ENCODE measurements around the gene RAB39B.
"Not testable (repeated sequence)": the region's sequence is repeated elsewhere in the genome, so short reads cannot be mapped to it uniquely, and the experiment has no call there.

RAB39B gene, protein sequence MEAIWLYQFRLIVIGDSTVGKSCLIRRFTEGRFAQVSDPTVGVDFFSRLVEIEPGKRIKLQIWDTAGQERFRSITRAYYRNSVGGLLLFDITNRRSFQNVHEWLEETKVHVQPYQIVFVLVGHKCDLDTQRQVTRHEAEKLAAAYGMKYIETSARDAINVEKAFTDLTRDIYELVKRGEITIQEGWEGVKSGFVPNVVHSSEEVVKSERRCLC

DNA sequence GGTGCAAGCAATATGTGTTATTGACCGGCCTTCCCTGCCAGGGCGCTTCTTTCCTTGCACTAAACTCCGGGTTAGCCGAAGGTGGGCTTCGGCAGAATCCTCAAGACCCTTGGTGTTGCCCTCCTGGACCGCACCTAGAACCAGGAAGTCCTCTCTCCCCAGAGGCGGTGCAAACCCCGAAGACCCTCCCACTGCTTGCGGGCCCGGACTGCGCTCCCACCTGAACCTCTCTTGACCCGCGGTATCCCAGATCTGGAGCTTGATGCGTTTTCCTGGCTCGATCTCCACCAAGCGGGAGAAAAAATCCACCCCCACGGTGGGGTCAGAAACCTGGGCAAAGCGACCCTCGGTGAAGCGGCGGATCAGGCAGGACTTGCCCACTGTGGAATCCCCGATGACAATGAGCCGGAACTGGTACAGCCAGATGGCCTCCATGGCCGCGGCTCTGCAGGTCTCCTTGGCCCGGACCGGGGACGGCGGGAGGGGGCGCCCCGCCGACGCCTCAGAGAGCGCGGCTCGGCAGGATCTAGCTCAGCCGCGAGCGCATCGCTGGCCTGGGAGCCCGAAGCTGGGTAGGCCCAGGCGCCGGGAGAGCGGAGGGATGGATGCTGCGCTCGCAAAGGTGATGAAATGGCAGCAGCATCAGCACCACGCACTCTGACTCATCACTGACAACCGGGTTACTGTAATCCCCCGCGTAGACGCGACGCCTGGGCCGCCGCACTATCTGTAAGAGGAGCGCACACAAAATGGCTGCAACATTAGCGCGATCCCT is at the start of gene RAB39B:
Gene RAB39B (minus strand): TSS at position 638 of the 775 bp plus-strand sequence. CDS start 203 bp downstream, at position 435.
- Histone ChIP-seq H3K27ac (ENCODE audit: low read depth in 2 of 2, low read length in 2 of 2) (peak within 1 kb of the TSS in 1 of 2 donors; percentile 41), H3K9ac (ENCODE audit: low read depth in 1 of 2, low read length in 2 of 2) (no peak within 1 kb of the TSS), H3K9me3 (ENCODE audit: control insufficient read depth in 2 of 2, low read length in 2 of 2) (no peaks in the 10 kb centered on the region)

DNA sequence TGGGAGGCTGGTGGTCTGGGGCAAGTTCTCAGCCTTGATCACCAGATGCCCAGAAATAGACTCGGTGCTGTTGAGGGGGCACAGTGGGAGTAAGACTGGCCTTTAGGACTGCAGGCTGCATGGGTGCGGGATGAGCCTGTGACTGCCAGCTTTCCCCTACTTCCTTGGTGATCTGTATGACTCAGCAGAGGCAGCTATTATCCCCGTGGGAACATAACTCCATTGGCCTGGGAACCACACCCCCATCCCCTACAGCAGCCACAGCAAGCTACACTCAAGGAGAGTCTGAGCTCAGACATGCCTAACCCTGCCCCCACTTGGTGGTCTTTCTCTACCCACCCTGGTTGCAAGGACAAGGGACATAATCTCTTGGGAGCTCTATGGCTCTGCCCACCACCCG is 49.5 kb upstream of the RAB39B start:
- Histone ChIP-seq H3K9me3 (ENCODE audit: control insufficient read depth in 2 of 2, low read length in 2 of 2) (no peaks in the 10 kb centered on the region), H3K9ac (ENCODE audit: low read depth in 1 of 2, low read length in 2 of 2) (no peak overlapping the region), H3K4me1 (ENCODE audit: control insufficient read depth in 2 of 2, insufficient read depth in 2 of 2, low read length in 2 of 2) (no peaks in the 10 kb centered on the region), H3K36me3 (ENCODE audit: control insufficient read depth in 2 of 2, insufficient read depth in 2 of 2, low read length in 2 of 2) (no peaks in the 10 kb centered on the region), H3K27me3 (ENCODE audit: control insufficient read depth in 2 of 2, insufficient read depth in 2 of 2, low read length in 2 of 2) (no peaks in the 10 kb centered on the region), H3K27ac (ENCODE audit: low read depth in 2 of 2, low read length in 2 of 2) (no peak overlapping the region), H3K4me3 (ENCODE audit: low read length in 2 of 2) (no peak overlapping the region)

More for the DNA sequence above, at the start of gene RAB39B:
- H3K4me1 ChIP-seq (ENCODE audit: control insufficient read depth in 2 of 2, insufficient read depth in 2 of 2, low read length in 2 of 2): no peaks in the 10 kb centered on the region
- H3K36me3 ChIP-seq (ENCODE audit: control insufficient read depth in 2 of 2, insufficient read depth in 2 of 2, low read length in 2 of 2): no peaks in the 10 kb centered on the region
- H3K27me3 ChIP-seq (ENCODE audit: control insufficient read depth in 2 of 2, insufficient read depth in 2 of 2, low read length in 2 of 2): peaks cover 0 to 3% of the 10 kb centered on the region in 2 donors
- H3K4me3 ChIP-seq (ENCODE audit: low read length in 2 of 2): peak within 1 kb of the TSS; percentile 17 to 65

DNA sequence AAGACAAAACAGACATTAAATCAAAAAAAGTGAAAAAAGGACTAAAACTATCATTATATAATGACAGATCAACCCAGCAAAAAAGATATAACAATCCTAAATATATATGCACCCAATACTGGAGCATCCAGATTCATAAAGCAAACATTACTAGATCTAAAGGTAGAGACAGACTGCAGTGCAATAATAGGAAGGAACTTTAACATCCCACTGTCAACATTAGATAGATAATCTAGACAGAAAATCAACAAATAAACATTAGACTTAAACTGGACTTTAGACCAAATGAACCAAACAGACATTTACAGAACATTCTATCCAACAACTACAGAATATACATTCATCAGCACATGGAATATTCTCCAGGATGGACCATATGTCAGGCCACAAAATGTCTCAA is 29.5 kb upstream of the RAB39B start:
- Histone ChIP-seq H3K4me3 (ENCODE audit: low read length in 2 of 2) (no peak overlapping the region), H3K27ac (ENCODE audit: low read depth in 2 of 2, low read length in 2 of 2) (no peak overlapping the region), H3K9me3 (ENCODE audit: control insufficient read depth in 2 of 2, low read length in 2 of 2) (no peaks in the 10 kb centered on the region), H3K4me1 (ENCODE audit: control insufficient read depth in 2 of 2, insufficient read depth in 2 of 2, low read length in 2 of 2) (no peaks in the 10 kb centered on the region), H3K36me3 (ENCODE audit: control insufficient read depth in 2 of 2, insufficient read depth in 2 of 2, low read length in 2 of 2) (no peaks in the 10 kb centered on the region), H3K9ac (ENCODE audit: low read depth in 1 of 2, low read length in 2 of 2) (no peak overlapping the region), H3K27me3 (ENCODE audit: control insufficient read depth in 2 of 2, insufficient read depth in 2 of 2, low read length in 2 of 2) (no peaks in the 10 kb centered on the region)

DNA sequence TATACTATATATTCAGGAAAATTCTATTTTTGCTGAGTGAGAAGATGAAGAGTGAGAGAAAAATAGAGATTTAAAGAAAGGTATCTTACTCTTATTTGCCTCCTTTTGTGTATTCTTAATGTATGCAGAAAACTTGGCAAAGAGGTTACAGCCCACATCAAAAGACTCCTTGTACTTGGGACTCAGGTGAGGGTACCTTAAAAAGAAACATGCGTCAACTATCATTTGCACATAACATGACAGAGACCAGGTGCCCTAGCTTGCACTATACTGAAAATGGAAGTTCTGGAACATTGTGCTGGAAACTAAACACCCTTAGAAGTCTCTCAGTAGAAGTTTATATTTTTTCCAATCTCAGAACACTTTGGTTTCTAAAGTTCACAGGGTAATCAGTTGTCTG is 15.6 kb upstream of the RAB39B start:
- Histone ChIP-seq H3K27me3 (ENCODE audit: control insufficient read depth in 2 of 2, insufficient read depth in 2 of 2, low read length in 2 of 2) (no peaks in the 10 kb centered on the region), H3K9me3 (ENCODE audit: control insufficient read depth in 2 of 2, low read length in 2 of 2) (peaks cover 0 to 2% of the 10 kb centered on the region in 2 donors), H3K36me3 (ENCODE audit: control insufficient read depth in 2 of 2, insufficient read depth in 2 of 2, low read length in 2 of 2) (no peaks in the 10 kb centered on the region), H3K4me3 (ENCODE audit: low read length in 2 of 2) (no peak overlapping the region), H3K27ac (ENCODE audit: low read depth in 2 of 2, low read length in 2 of 2) (no peak overlapping the region), H3K9ac (ENCODE audit: low read depth in 1 of 2, low read length in 2 of 2) (no peak overlapping the region), H3K4me1 (ENCODE audit: control insufficient read depth in 2 of 2, insufficient read depth in 2 of 2, low read length in 2 of 2) (no peaks in the 10 kb centered on the region)

DNA sequence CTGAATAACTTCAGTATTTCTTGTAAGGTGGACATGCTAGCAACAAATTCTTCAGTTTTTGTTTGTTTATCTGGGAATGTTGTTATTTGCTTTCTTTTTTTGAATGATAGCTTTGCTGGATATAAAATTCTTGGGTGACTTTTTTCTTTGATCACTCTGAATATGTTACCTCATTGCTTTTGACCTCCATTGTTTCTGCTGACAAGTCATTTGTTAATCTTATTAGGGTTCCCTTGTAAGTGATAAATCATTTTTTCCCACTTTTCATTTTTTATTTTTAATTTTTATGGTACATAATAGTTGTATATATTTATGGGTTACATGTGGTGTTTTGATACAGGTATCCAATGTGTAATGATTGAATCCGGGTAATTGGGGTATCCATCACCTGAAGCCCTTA is 6.7 kb upstream of the RAB39B start:
- Histone ChIP-seq H3K27ac (ENCODE audit: low read depth in 2 of 2, low read length in 2 of 2) (no peak overlapping the region), H3K36me3 (ENCODE audit: control insufficient read depth in 2 of 2, insufficient read depth in 2 of 2, low read length in 2 of 2) (no peaks in the 10 kb centered on the region), H3K9ac (ENCODE audit: low read depth in 1 of 2, low read length in 2 of 2) (no peak overlapping the region), H3K27me3 (ENCODE audit: control insufficient read depth in 2 of 2, insufficient read depth in 2 of 2, low read length in 2 of 2) (no peaks in the 10 kb centered on the region), H3K4me3 (ENCODE audit: low read length in 2 of 2) (no peak overlapping the region), H3K4me1 (ENCODE audit: control insufficient read depth in 2 of 2, insufficient read depth in 2 of 2, low read length in 2 of 2) (no peaks in the 10 kb centered on the region), H3K9me3 (ENCODE audit: control insufficient read depth in 2 of 2, low read length in 2 of 2) (no peaks in the 10 kb centered on the region)

DNA sequence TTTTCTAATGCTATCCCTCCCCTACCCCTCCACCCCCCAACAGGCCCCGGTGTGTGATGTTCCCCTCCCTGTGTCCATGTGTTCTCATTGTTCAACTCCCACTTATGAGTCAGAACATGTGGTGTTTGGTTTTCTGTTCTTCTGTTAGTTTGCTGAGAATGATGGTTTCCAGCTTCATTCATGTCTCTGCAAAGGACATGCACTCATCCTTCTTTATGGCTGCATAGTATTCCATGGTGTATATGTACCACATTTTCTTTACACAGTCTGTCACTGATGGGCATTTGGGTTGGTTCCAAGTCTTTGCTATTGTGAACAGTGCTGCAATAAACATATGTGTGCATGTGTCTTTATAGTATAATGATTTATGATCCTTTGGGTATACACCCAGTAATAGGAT is 3.7 kb upstream of the RAB39B start:
- not testable (repeated sequence) for H3K9ac ChIP-seq (ENCODE audit: low read depth in 1 of 2, low read length in 2 of 2); H3K9me3 ChIP-seq (ENCODE audit: control insufficient read depth in 2 of 2, low read length in 2 of 2); H3K27me3 ChIP-seq (ENCODE audit: control insufficient read depth in 2 of 2, insufficient read depth in 2 of 2, low read length in 2 of 2); H3K36me3 ChIP-seq (ENCODE audit: control insufficient read depth in 2 of 2, insufficient read depth in 2 of 2, low read length in 2 of 2); H3K4me1 ChIP-seq (ENCODE audit: control insufficient read depth in 2 of 2, insufficient read depth in 2 of 2, low read length in 2 of 2); H3K27ac ChIP-seq (ENCODE audit: low read depth in 2 of 2, low read length in 2 of 2); H3K4me3 ChIP-seq (ENCODE audit: low read length in 2 of 2)

DNA sequence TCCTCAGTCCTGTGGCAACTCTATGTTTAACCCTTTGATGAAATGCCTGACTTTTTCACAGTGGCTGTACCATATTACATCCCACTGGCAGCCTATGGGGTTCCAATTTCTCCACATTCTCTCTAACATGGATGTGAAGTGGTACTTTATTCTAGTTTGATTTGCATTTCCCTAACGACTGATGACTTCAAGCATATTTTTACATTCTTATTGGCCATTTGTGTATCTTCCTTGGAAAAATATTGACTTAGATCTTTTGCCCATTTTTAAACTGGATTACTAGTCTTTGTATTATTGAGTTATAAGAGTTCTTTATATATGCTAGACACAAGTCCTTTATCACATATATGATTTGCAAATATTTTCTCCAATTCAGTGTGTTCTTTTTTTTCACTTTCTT is 2.1 kb upstream of the RAB39B start:
- Histone ChIP-seq H3K9me3 (ENCODE audit: control insufficient read depth in 2 of 2, low read length in 2 of 2) (no peaks in the 10 kb centered on the region), H3K36me3 (ENCODE audit: control insufficient read depth in 2 of 2, insufficient read depth in 2 of 2, low read length in 2 of 2) (no peaks in the 10 kb centered on the region), H3K27ac (ENCODE audit: low read depth in 2 of 2, low read length in 2 of 2) (no peak overlapping the region), H3K4me1 (ENCODE audit: control insufficient read depth in 2 of 2, insufficient read depth in 2 of 2, low read length in 2 of 2) (no peaks in the 10 kb centered on the region), H3K9ac (ENCODE audit: low read depth in 1 of 2, low read length in 2 of 2) (no peak overlapping the region), H3K27me3 (ENCODE audit: control insufficient read depth in 2 of 2, insufficient read depth in 2 of 2, low read length in 2 of 2) (peaks cover 0 to 3% of the 10 kb centered on the region in 2 donors), H3K4me3 (ENCODE audit: low read length in 2 of 2) (no peak overlapping the region)

DNA sequence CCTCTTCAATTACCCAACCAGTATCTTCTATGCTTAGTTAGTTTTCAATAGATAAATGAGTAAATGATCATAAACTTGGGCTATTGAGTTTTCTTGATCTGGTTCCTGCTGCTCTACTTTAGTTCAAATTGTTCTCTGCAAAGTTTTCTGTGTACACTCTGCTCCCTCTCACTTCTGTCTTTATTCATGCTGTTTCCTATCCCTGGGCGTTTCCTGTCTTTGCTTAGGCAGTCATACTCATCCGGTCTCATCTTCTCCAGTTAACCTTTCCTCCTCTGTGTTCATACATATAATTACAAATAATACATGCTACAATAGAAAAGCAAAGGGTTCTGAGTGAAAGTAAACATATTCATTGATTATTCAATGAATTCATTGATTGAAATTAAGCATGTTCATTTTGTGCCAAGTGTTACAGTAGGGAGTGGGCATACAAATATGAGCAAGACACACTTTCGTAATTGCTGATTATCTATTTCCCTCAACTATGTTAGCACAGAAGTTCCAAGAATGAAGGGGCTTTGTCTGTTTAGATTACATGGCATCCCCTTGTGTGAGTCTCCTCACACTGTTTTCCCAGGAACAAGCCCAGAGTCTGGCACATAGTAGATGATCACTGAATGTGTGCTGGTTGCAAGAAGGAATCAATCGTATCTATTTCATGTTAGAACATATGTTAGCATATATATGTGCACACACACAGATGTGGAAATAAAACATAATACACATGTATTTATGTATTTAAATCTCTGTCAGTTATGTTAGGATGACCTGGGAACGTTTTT is 1.1 kb downstream of the RAB39B start:
- H3K4me3 ChIP-seq (ENCODE audit: low read length in 2 of 2): peak overlapping the region in 1 of 2 donors; percentile 65
- H3K27me3 ChIP-seq (ENCODE audit: control insufficient read depth in 2 of 2, insufficient read depth in 2 of 2, low read length in 2 of 2): peaks cover 0 to 3% of the 10 kb centered on the region in 2 donors
- H3K9me3 ChIP-seq (ENCODE audit: control insufficient read depth in 2 of 2, low read length in 2 of 2): no peaks in the 10 kb centered on the region
- no peaks in the 10 kb centered on the region for H3K4me1 ChIP-seq (ENCODE audit: control insufficient read depth in 2 of 2, insufficient read depth in 2 of 2, low read length in 2 of 2)
- H3K27ac ChIP-seq (ENCODE audit: low read depth in 2 of 2, low read length in 2 of 2): no peak overlapping the region
- H3K9ac ChIP-seq (ENCODE audit: low read depth in 1 of 2, low read length in 2 of 2): no peak overlapping the region
- H3K36me3 ChIP-seq (ENCODE audit: control insufficient read depth in 2 of 2, insufficient read depth in 2 of 2, low read length in 2 of 2): no peaks in the 10 kb centered on the region

DNA sequence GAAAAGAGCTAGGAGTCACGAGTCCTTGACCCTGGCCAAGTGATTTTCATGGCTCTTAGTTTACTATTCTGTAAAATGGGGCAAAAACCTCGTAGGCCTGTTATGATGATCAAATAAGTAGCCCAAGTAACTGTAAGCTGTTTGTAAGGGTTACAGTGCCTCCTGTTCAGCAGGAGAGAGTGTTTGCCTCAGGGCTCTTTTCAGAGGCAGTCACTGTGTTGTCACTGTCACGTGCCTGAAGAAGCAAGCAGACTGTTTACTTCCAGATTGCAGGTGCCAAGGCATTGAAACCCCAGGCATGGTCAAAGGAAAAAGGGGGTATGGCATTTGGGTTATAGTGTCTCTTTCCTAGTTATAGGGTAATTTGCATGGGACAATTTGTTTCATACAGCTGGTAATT is 4.5 kb downstream of the RAB39B start:
- no peaks in the 10 kb centered on the region for H3K36me3 ChIP-seq (ENCODE audit: control insufficient read depth in 2 of 2, insufficient read depth in 2 of 2, low read length in 2 of 2)
- no peak overlapping the region for H3K9ac ChIP-seq (ENCODE audit: low read depth in 1 of 2, low read length in 2 of 2)
- H3K27me3 ChIP-seq (ENCODE audit: control insufficient read depth in 2 of 2, insufficient read depth in 2 of 2, low read length in 2 of 2): peaks cover 0 to 3% of the 10 kb centered on the region in 2 donors
- H3K27ac ChIP-seq (ENCODE audit: low read depth in 2 of 2, low read length in 2 of 2): no peak overlapping the region
- H3K4me3 ChIP-seq (ENCODE audit: low read length in 2 of 2): no peak overlapping the region
- no peaks in the 10 kb centered on the region for H3K9me3 ChIP-seq (ENCODE audit: control insufficient read depth in 2 of 2, low read length in 2 of 2)
- H3K4me1 ChIP-seq (ENCODE audit: control insufficient read depth in 2 of 2, insufficient read depth in 2 of 2, low read length in 2 of 2): no peaks in the 10 kb centered on the region

DNA sequence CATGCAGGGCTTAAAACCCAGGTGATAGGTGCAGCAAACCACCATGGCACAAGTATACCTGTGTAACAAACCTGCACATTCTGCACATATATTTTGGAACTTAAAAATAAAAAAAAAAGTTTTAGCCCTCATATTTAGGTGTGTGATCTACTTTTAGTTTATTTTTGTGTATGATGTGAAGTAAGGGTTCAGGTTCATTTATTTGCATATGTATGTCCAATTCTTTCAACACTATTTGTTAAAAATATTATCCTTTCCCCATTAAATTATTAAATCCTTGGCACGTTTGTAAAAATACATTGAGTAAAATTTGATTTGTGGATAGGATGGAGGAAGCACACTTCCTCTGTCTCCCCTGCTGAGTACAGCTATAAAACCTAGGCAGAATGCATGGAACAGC is 12.9 kb downstream of the RAB39B start:
- Histone ChIP-seq H3K36me3 (ENCODE audit: control insufficient read depth in 2 of 2, insufficient read depth in 2 of 2, low read length in 2 of 2) (no peaks in the 10 kb centered on the region), H3K27me3 (ENCODE audit: control insufficient read depth in 2 of 2, insufficient read depth in 2 of 2, low read length in 2 of 2) (no peaks in the 10 kb centered on the region), H3K9ac (ENCODE audit: low read depth in 1 of 2, low read length in 2 of 2) (no peak overlapping the region), H3K4me1 (ENCODE audit: control insufficient read depth in 2 of 2, insufficient read depth in 2 of 2, low read length in 2 of 2) (no peaks in the 10 kb centered on the region), H3K27ac (ENCODE audit: low read depth in 2 of 2, low read length in 2 of 2) (no peak overlapping the region), H3K9me3 (ENCODE audit: control insufficient read depth in 2 of 2, low read length in 2 of 2) (no peaks in the 10 kb centered on the region), H3K4me3 (ENCODE audit: low read length in 2 of 2) (no peak overlapping the region)
